Neural cell (in vitro differentiated cells): ENCODE measurements around the gene EIF2B2. TPM values are rescaled to one million over a fixed set of nuclear protein-coding genes. Genes with fewer than 3 reads are reported as not detected.

ENCODE experiments used
- H2AFZ ChIP-seq: fragments of 200-600, 300-800 bp; sonication (generic), shearing (Covaris generic); 2 replicates; pipeline ENCODE4 v1.6.0; 2014; ENCODE audit warnings: low read depth, mild to moderate bottlenecking, antibody characterized with exemption, low read length, moderate library complexity
- H3F3A ChIP-seq: fragments of 200-600 bp; shearing (Covaris generic); 2 replicates; pipeline ENCODE4 v1.6.1; 2016; ENCODE audit warnings: mild to moderate bottlenecking, moderate library complexity, mixed read lengths, antibody characterized with exemption, low read length; ENCODE audit not compliant: insufficient read depth, poor library complexity, severe bottlenecking
- H3K27ac ChIP-seq: fragments of 200-600, 300-800 bp; sonication (generic), shearing (Covaris generic); 2 replicates; pipeline ENCODE4 v1.5.1; 2014; ENCODE audit warnings: mild to moderate bottlenecking, low read length, moderate library complexity
- H3K27me3 ChIP-seq: fragments of 300-800, 200-600 bp; sonication (generic), shearing (Covaris generic); 2 replicates; pipeline ENCODE4 v1.6.0; 2014; ENCODE audit warnings: mild to moderate bottlenecking, low read depth, low read length, moderate library complexity; ENCODE audit not compliant: insufficient read depth
- H3K36me3 ChIP-seq: fragments of 300-800, 200-600 bp; sonication (generic), shearing (Covaris generic); 2 replicates; pipeline ENCODE4 v1.5.1; 2014; ENCODE audit warnings: mild to moderate bottlenecking, antibody characterized with exemption, low read length, moderate library complexity; ENCODE audit not compliant: insufficient read depth
- H3K4me2 ChIP-seq: fragments of 300-800, 200-600 bp; sonication (generic), shearing (Covaris generic); 2 replicates; pipeline ENCODE4 v1.6.0; 2014; ENCODE audit warnings: mild to moderate bottlenecking, low read length
- H3K4me3 ChIP-seq: fragments of 300-800, 200-600 bp; sonication (generic), shearing (Covaris generic); 2 replicates; pipeline ENCODE4 v1.5.1; 2014; ENCODE audit warnings: mild to moderate bottlenecking, low read length, moderate library complexity
- H3K79me2 ChIP-seq: fragments of 200-600 bp; shearing (Covaris generic); replicated peaks from 2 replicates; pipeline ENCODE4 v1.6.0; 2014; ENCODE audit warnings: mild to moderate bottlenecking, low read length, moderate library complexity; ENCODE audit not compliant: insufficient read depth
- H3K9ac ChIP-seq: fragments of 300-800, 200-600 bp; sonication (generic), shearing (Covaris generic); 2 replicates; pipeline ENCODE4 v1.6.1; 2016; ENCODE audit warnings: mild to moderate bottlenecking, low read length, mixed read lengths
- H3K9me2 ChIP-seq: fragments of 200-600 bp; shearing (Covaris generic); 2 replicates; pipeline ENCODE4 v1.6.1; 2016; ENCODE audit warnings: mild to moderate bottlenecking, low read length, mixed read lengths; ENCODE audit not compliant: insufficient read depth
- H3K9me3 ChIP-seq: fragments of 200-600, 300-800 bp; sonication (generic), shearing (Covaris generic); 2 replicates; pipeline ENCODE4 v1.6.1; 2016; ENCODE audit warnings: mild to moderate bottlenecking, mixed run types, low read length, moderate library complexity, mixed read lengths
- H4K20me1 ChIP-seq: fragments of 200-600 bp; shearing (Covaris generic); 2 replicates; pipeline ENCODE4 v1.6.1; 2016; ENCODE audit warnings: mild to moderate bottlenecking, mixed run types; ENCODE audit not compliant: insufficient read depth
- CTCF ChIP-seq: fragments of 450-650 bp; IDR thresholded peaks from 2 replicates; pipeline ENCODE4 v1.5.1; 2014; ENCODE audit warnings: antibody characterized with exemption, mild to moderate bottlenecking, moderate library complexity; ENCODE audit not compliant: poor library complexity, severe bottlenecking
- EP300 ChIP-seq: fragments of 450-650 bp; conservative IDR thresholded peaks from 2 replicates; pipeline ENCODE4 v1.6.1; 2014; ENCODE audit warnings: antibody characterized with exemption, mild to moderate bottlenecking, moderate library complexity; ENCODE audit not compliant: poor library complexity, severe bottlenecking
- EZH2 ChIP-seq: fragments of 200-600, 300-800 bp; shearing (Covaris generic), sonication (generic); IDR thresholded peaks from 2 replicates; pipeline ENCODE4 v1.6.1; 2014; ENCODE audit warnings: antibody characterized with exemption, low read length, borderline replicate concordance, mild to moderate bottlenecking; ENCODE audit not compliant: insufficient read depth, poor library complexity, severe bottlenecking
- MXI1 ChIP-seq: fragments of 450-650 bp; conservative IDR thresholded peaks from 2 replicates; pipeline ENCODE4 v1.6.1; 2014; ENCODE audit warnings: antibody characterized with exemption, mild to moderate bottlenecking; ENCODE audit not compliant: poor library complexity, severe bottlenecking
- POLR2AphosphoS5 ChIP-seq: IDR thresholded peaks from 2 replicates; pipeline ENCODE4 v1.6.1; 2012
- RAD21 ChIP-seq: fragments of 450-650 bp; conservative IDR thresholded peaks from 2 replicates; pipeline ENCODE4 v1.6.1; 2014; ENCODE audit warnings: antibody characterized with exemption, mild to moderate bottlenecking, moderate library complexity
- REST ChIP-seq: IDR thresholded peaks from 2 replicates; pipeline ENCODE4 v1.6.1; 2012; ENCODE audit warnings: borderline replicate concordance
- SMC3 ChIP-seq: fragments of 450-650 bp; conservative IDR thresholded peaks from 2 replicates; pipeline ENCODE4 v1.6.1; 2014; ENCODE audit warnings: antibody characterized with exemption, mild to moderate bottlenecking, moderate library complexity; ENCODE audit not compliant: poor library complexity
- TAF1 ChIP-seq: IDR thresholded peaks from 2 replicates; pipeline ENCODE4 v1.6.1; 2012; ENCODE audit warnings: low read depth
- polyA plus RNA-seq: library from polyadenylated mRNA; depleted of rRNA; stranded (reverse); fragments of >200 nt; gene quantifications from 2 replicates; pipeline ENCODE4 v1.2.3, GENCODE V29; 2014

The EIF2B2 gene
- polyA plus RNA-seq, 1 donor from 2014 or later, result 43.1 TPM

- TF ChIP-seq CTCF, result no peak
- no peak for TF ChIP-seq SMC3
- no peak for TF ChIP-seq EP300
- TF ChIP-seq REST, result no peak
- no peak for TF ChIP-seq MXI1
- TF ChIP-seq RAD21, result no peak
- no peak for TF ChIP-seq POLR2AphosphoS5
- TF ChIP-seq EZH2, result no peak
- no peak for TF ChIP-seq TAF1
- Histone ChIP-seq H3K4me2 (no peak overlapping the region), H4K20me1 (no peaks in the 10 kb centered on the region), H3K9ac (no peak overlapping the region), H3K9me3 (no peaks in the 10 kb centered on the region), H3K27me3 (no peaks in the 10 kb centered on the region), H3K27ac (no peak overlapping the region), H3K79me2 (no peaks in the 10 kb centered on the region), H3F3A (no peaks in the 10 kb centered on the region), H3K4me3 (no peak overlapping the region), H2AFZ (no peak overlapping the region), H3K36me3 (no peaks in the 10 kb centered on the region), H3K9me2 (no peaks in the 10 kb centered on the region)
Measured at GRCh38 chr14:74963178-74963704, 39.5 kb upstream of the EIF2B2 start.

- H3K27me3 ChIP-seq, result no peaks in the 10 kb centered on the region
- no peaks in the 10 kb centered on the region for H3K36me3 ChIP-seq
- no peaks in the 10 kb centered on the region for H3K9me2 ChIP-seq
- no peaks in the 10 kb centered on the region for H4K20me1 ChIP-seq
- no peak overlapping the region for H3K4me2 ChIP-seq
- no peak overlapping the region for H3K9ac ChIP-seq
- no peaks in the 10 kb centered on the region for H3K79me2 ChIP-seq
- no peak overlapping the region for H2AFZ ChIP-seq
- H3K4me3 ChIP-seq, result no peak overlapping the region
- TF ChIP-seq MXI1 (no peak), EP300 (no peak), POLR2AphosphoS5 (no peak), SMC3 (no peak), RAD21 (no peak), REST (no peak), TAF1 (no peak), CTCF (no peak), EZH2 (no peak)
- H3K9me3 ChIP-seq, result no peaks in the 10 kb centered on the region
- no peaks in the 10 kb centered on the region for H3F3A ChIP-seq
- H3K27ac ChIP-seq, result no peak overlapping the region
Measured at GRCh38 chr14:74963705-74964271, 38.9 kb upstream of the EIF2B2 start.
